Measurements from ENCODE around the gene GPER1.

Gene GPER1

DNA sequence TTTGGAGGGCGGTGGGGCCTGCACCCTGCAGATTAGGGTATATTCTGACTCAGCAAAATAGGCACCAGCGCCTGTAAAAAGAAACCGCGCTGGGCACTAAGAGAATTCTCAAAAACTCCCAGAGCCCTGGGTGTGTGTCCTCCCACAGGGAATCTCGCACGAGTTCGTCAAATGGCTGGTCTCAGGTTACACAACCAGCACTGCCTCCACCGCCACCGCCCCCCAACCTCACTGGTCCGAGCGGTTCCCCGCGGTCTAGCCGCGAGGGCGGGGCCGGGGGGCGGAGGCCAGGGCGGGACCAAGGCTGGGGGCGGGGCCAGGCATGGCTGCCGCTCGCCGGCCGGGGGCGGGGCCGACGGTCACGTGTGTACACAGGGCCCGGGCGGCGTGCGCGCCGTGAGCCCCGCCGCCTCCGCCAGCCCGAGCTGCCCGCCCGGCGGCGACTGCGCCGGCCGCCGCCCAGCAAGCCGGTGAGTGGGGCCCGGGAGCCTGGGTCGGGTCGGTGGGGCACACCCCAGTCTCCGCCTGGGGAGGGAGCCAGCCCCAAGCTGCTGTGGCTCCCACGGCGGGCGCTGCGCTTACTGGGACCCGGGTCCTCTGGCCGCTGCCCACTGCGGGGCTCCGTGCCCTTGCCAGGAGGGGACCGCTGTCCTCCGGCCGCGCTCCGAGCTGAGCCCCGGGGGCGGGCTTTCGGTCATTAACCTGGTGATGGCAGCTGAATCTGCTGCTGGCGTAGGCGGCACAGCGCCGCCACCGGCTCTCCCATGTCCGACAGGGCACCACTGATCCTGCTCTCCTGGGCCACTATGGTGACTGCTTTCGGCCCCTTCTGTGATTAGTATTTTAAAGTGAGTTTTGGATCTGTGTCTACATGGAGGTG lies 43.5 kb upstream of the GPER1 start, which contains the start of gene GPR146:
TSS of gene GPR146 (plus strand) at position 358 of the 880 bp plus-strand sequence. CDS start 12,970 bp downstream, outside the sequence.
- peak; percentile 67 for TF ChIP-seq CTCF (IDR thresholded peaks at IDR 0.05; ENCODE audit: control insufficient read depth, insufficient read depth, low read depth, low read length, missing control alignments)
- H3K4me3 ChIP-seq (ENCODE audit: control insufficient read depth, low read depth, low read length), result peak within 1 kb of the TSS; percentile 63
- DNase-seq (ENCODE audit: low read depth), result peak; percentile 74

DNA sequence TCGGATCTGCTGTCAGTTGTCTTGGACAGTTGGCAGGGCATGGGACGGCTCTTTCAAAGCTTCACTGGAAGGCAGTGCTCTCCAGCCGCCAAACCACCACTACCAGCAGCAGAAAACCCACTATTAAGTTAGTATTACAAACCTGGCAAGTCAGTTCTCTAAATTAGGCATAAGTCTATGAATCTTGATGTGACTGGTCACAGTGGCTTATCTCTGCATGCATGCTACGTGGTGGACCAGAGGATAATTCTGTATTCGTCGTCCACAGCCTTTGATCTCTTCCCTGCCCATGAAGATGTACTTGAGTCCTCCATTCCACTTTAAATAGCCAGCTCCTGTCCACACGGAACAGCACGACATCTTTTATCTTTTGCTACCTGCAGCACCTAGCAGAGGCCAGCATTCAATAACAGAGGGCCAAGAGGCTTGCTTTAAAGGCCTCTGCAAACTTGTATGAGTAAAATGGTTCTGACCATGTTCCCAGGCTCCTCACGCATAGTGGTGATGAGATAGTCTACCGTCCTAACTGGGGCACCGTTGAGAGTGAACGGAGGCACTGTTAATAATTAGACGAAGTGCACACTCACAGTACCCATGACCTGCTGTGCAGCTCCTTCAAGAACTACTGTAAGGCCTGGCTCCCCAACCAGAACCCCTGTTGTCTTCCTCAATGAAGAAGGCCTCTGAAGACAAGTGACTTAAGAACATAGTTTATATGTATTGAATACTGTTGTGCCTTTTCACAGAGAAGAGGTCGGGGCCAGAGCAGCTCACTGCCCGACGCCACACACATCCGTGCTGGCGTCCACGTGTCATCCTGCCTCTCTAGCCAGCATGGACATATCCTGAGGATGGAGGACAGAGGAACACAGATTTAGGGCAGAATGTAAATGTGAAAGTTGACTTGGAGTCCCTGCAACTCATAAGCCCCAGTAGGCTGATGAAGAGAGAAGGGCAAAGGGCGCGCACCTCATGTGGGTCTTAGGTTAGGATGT lies 42.5 kb upstream of the GPER1 start:
- DNase-seq (ENCODE audit: low read depth), result no peak
- peak overlapping the region; percentile 63 for H3K4me3 ChIP-seq (ENCODE audit: control insufficient read depth, low read depth, low read length)
- no peak for TF ChIP-seq CTCF (IDR thresholded peaks at IDR 0.05; ENCODE audit: control insufficient read depth, insufficient read depth, low read depth, low read length, missing control alignments)

GRCh38 chr7:1046722-1047679 lies 40.9 kb upstream of the GPER1 start:
- H3K4me3 ChIP-seq (ENCODE audit: control insufficient read depth, low read depth, low read length), result no peak overlapping the region
- no peak for DNase-seq (ENCODE audit: low read depth)
- no peak for TF ChIP-seq CTCF (IDR thresholded peaks at IDR 0.05; ENCODE audit: control insufficient read depth, insufficient read depth, low read depth, low read length, missing control alignments)

- no peak overlapping the region for H3K4me3 ChIP-seq (ENCODE audit: control insufficient read depth, low read depth, low read length)
- no peak for DNase-seq (ENCODE audit: low read depth)
- TF ChIP-seq CTCF (IDR thresholded peaks at IDR 0.05; ENCODE audit: control insufficient read depth, insufficient read depth, low read depth, low read length, missing control alignments), result no peak
Observed at GRCh38 chr7:1049006-1049741, 38.7 kb upstream of the GPER1 start.

GRCh38 chr7:1049801-1050200 lies 38.1 kb upstream of the GPER1 start:
- no peak overlapping the region for H3K4me3 ChIP-seq (ENCODE audit: control insufficient read depth, low read depth, low read length)
- no peak for TF ChIP-seq CTCF (IDR thresholded peaks at IDR 0.05; ENCODE audit: control insufficient read depth, insufficient read depth, low read depth, low read length, missing control alignments)
- no peak for DNase-seq (ENCODE audit: low read depth)

All from AG09309 (cell line).